Ureter (tissue), 1 donor: ENCODE results near the gene IVNS1ABP. TPM values are rescaled to one million over a fixed set of nuclear protein-coding genes. Genes with fewer than 3 reads are reported as not detected.
"Not testable (repeated sequence)": the region's sequence is repeated elsewhere in the genome, so short reads cannot be mapped to it uniquely, and the experiment has no call there.

Experiments used
- DNase-seq: peaks from one replicate; pipeline ENCODE4 v3.0.0-alpha.2; 2020; ENCODE audit warnings: low spot score
- total RNA-seq: library from RNA; stranded (reverse); gene quantifications from one replicate; pipeline ENCODE4 v1.2.4, GENCODE V29; 2023
- donor health status: DM: yes; HTN: yes; CAD: no.

The IVNS1ABP gene
- total RNA-seq, 1 donor from 2014 or later = 73.6 TPM

- no peak for DNase-seq
Observed at GRCh38 chr1:185292237-185292636, 24.8 kb downstream of the IVNS1ABP start.

- DNase-seq = no peak
Observed at GRCh38 chr1:185291652-185292051, 25.4 kb downstream of the IVNS1ABP start.

- no peak for DNase-seq
Observed at GRCh38 chr1:185291159-185291558, 25.9 kb downstream of the IVNS1ABP start.

GRCh38 chr1:185289880-185290279 is 27.2 kb downstream of the IVNS1ABP start:
- DNase-seq = no peak

GRCh38 chr1:185288435-185288834 is 28.6 kb downstream of the IVNS1ABP start:
- no peak for DNase-seq

- no peak for DNase-seq
Observed at GRCh38 chr1:185287451-185287850, 29.6 kb downstream of the IVNS1ABP start.

GRCh38 chr1:185284533-185285276 is 32.3 kb downstream of the IVNS1ABP start:
- no peak for DNase-seq

GRCh38 chr1:185284116-185284515 is 32.9 kb downstream of the IVNS1ABP start:
- DNase-seq = no peak

- DNase-seq = no peak
Observed at GRCh38 chr1:185281245-185281644, 35.8 kb downstream of the IVNS1ABP start.

- no peak for DNase-seq
Observed at GRCh38 chr1:185280589-185280988, 36.5 kb downstream of the IVNS1ABP start.

GRCh38 chr1:185279571-185279970 is 37.5 kb downstream of the IVNS1ABP start:
- DNase-seq = no peak

GRCh38 chr1:185271921-185272320 is 45.1 kb downstream of the IVNS1ABP start:
- no peak for DNase-seq

GRCh38 chr1:185268352-185268751 is 48.7 kb downstream of the IVNS1ABP start:
- no peak for DNase-seq

GRCh38 chr1:185267701-185268100 is 49.3 kb downstream of the IVNS1ABP start:
- DNase-seq = no peak

- no peak for DNase-seq
Observed at GRCh38 chr1:185267301-185267700, 49.7 kb downstream of the IVNS1ABP start.

- no peak for DNase-seq
Observed at GRCh38 chr1:185265314-185265713, 51.7 kb downstream of the IVNS1ABP start.

GRCh38 chr1:185263780-185264179 is 53.3 kb downstream of the IVNS1ABP start:
- DNase-seq = no peak

GRCh38 chr1:185263292-185263691 is 53.8 kb downstream of the IVNS1ABP start:
- DNase-seq = no peak

GRCh38 chr1:185262151-185262550 is 54.9 kb downstream of the IVNS1ABP start:
- no peak for DNase-seq

GRCh38 chr1:185260611-185261010 is 56.4 kb downstream of the IVNS1ABP start:
- DNase-seq = no peak

- no peak for DNase-seq
Observed at GRCh38 chr1:185258676-185259075, 58.4 kb downstream of the IVNS1ABP start.

- no peak for DNase-seq
Observed at GRCh38 chr1:185257950-185258208, 59.2 kb downstream of the IVNS1ABP start.

- not testable (repeated sequence) for DNase-seq
Observed at GRCh38 chr1:185257116-185257949, 59.7 kb downstream of the IVNS1ABP start.
